GM18909 (cell line): Measurements from ENCODE around the gene UPP1.

Experiments
- ATAC-seq: cut with Tn5 transposase; IDR thresholded peaks from one replicate; pipeline ENCODE4 v1.9.1; 2021; ENCODE audit warnings: mild to moderate bottlenecking; ENCODE audit not compliant: unreplicated experiment, poor library complexity

The UPP1 gene

DNA sequence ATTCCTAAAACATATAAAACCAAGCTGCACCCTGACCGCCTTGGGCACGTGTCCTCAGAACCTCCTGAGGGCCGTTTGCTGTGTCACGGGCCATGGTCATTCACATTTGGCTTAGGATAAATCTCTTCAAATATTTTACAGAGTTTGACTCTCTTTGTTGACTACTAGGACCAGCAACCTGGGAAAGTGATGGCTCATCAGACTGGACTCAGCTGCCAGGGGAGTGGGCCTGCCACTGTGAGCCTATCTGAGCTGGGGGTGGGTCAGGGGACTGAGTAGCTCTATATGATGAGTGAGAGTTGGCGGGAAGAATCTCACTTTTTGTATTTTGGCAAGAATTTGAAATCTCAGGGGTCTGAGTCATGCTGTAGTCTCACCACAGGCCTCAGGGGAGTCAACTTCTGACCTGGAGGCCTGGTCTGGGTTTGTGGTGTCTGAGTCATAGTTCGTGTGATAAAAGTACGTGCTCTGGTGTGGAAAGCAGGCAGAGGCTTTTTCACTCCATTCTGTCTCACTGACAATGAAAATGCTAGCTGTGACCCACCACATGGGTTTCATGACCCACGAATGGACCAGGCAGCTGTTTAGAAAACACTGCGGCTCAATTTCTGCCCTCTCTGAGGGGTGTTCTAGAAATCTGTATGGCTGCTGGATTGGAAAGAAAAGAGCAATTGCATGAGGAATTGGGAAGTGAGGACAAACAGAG lies 4.2 kb upstream of the UPP1 start:
- peak; percentile 69 for ATAC-seq

DNA sequence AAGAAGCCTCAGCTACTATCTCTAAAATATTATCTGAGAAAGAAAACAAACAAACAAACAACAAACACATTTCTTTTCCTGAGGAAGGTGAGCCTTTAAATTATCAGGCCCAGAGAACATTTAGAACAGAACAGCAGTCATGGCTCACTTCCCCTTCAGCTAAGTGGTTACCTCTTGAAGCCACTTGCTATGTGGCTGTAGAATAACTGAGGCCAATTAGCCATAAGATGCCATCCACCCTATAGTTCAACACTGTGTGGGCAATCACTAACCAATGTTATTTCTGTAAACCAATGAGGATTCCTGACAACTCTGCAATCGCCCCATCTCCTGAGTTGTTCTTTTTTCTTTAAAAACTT lies 3.7 kb upstream of the UPP1 start:
- peak; percentile 15 for ATAC-seq

DNA sequence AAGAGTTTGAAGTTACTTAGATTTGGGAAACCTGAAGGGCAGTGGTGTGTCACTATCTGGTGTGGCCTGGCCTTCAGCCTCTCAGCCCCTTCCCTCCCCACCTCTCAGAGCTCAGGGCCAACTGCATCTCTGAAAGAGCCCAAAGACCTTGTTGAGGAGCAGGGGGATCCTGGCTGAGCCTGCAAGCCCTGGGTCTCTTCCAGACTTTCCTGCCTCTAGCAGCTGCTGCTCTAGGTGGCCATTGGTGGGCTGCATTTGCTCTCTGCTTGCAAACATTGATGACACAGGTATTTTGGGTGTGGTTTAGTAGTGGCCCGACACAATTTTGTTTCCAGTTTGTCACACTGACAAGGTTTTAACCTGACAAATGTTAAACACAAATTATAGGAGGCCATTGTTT lies 3.1 kb upstream of the UPP1 start:
- ATAC-seq, result no peak

DNA sequence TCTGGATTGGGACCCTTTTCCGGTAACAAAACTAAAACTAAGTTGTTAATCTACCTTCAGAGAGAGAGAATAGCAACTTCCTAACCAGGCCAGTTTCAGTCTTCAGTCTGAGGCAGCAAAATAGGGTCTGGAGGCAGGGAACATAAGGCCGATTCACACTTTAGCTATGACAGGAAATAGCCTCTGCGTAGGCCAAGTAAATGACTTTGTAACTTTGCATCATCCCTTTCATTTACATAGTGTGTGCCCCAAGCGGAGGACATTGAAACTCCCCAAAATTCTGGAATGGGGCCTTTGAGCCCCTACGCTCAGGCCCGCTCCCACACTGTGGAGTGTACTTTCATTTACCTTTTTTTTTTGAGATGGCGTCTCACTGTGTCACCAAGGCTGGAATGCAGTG lies 1.7 kb upstream of the UPP1 start:
- peak; percentile 19 for ATAC-seq

DNA sequence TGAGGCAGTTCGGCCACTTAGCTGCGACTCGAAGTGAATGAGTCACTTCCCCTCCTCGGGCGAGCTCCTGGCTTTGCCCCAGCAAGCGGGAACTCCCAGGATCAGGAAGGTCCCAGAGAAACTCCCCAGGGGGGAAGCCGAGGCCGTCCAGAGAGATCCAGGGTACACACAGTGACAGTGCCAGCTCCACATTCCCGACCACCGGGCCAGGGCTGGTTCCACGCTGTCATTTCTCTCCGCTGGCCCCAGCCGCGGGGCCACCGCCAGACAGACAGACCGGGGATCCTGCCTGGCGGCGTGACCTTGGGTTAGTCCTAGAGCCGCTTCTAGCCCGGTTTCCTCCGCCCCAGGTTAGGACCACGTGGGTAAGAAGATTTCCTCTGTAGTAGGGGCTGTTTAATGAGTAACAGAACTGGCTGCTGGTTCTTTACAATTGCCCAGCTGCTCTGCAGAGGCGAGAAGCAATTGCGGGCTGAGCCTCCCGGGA lies 463 bp upstream of the UPP1 start:
- peak; percentile 67 for ATAC-seq

DNA sequence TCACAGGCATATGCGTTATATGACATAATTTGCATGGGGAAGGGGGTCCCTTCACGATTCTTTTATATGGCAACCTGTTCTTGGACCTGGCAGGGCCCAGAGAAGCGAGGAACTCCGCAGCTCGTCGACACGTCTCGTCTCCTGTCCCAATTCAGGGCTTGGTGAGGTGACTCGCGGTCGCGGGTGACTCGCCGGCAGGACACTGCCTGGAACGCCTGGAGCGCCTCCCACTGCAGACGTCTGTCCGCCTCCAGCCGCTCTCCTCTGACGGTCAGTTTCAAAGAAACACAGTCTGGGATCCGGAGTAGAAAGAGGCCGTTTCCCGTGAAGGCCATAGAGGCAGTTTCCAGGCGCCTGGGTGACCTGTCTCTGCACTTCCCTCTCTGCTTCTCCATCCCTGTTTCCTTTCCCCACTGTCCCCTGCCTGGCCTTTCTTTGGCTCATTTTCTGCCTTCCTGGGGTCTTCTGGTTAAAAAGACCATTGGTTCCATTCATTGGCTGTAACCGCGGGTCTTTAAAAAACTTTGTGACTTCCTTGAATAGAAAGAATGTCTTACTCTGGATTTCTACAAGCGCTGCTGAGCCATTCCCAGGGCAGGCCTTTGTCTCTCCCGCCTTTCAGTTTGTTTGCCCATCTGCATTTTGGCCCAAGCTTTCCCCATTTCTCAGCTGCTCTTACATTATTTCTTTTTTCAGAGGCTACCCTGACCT lies 1.2 kb downstream of the UPP1 start:
- no peak for ATAC-seq

DNA sequence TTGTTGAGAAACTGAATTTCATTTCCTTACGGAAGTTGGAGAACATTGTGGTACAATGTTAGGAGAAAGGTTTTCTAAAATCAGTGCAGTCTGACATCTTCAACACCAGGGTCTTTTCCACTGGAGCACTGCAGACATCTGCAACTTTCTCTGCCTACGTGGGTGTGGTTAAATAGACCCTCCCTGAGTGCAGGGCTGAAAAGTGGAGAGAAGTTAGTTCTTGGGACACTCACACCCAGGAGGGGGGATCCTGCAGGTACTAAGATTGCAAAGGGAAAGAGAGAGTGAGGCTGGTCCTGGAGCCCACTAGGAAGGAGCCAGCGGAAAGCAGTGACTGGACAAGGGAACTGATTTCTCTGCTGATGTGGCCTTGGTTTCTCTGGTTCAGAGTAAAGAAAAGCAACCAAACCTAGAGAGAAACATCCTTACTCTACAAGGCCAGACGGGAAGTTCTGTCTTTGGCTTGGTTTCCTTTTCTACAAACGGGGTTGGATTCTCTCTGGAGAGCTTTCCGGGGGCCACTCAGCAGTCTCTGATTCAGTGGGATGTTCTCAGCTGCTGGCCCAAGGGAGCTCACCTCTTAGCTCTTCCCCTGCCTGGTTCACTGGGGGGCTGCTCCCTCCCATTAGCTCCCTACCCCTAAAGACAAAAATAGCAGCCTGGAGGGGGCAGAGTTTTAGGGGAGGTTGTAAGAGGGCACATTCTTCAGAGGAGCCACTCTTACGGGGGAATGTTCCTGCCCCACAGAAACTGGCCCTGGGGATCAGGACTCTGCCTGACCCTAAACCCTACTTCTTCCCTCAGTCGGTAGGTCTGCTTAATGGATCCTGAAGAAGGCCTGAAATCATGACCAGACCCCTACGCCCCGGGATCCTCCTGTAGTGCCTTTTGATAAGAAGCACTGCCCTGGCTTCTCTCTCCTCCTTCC lies 2.7 kb downstream of the UPP1 start:
- ATAC-seq, result no peak

DNA sequence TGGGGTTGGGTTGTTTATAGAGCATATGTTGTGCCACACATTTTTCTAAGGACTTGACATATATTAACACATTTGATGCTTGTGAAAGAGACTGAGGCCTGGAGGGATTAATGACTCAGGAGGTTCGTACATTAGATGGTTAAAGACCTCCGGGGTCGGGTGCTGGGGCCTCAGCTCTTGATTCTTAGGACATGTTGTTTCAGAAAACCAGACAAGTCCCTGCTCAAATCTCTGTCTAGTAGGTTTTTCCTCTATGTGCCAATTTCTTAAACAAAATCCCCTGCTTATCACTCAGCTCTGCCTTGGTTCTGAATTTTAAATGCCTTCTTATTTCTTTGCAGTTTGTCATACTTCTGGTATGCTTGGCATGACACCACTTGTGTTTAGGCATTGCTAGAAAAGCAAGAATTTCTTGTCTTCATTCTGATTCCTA lies 5.8 kb downstream of the UPP1 start:
- no peak for ATAC-seq

DNA sequence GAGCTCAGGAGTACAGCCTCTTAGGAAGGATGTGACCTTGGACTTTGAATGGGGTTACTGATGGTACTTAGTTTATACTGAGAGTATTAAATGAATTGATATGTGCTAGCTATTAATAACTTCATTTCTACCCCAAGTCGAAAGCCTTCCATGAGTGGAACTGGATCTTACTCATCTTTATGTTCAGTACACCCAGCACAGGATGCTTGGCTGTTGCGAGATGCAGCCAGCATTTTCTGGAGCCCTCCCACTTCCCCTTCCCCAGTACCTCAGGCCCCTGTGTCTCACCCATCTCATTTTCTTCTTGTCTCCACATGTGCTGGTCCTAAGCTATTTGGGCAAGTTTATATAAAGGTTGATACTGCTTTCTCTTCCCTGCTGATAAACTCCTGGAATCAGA lies 7.2 kb downstream of the UPP1 start:
- ATAC-seq, result no peak

DNA sequence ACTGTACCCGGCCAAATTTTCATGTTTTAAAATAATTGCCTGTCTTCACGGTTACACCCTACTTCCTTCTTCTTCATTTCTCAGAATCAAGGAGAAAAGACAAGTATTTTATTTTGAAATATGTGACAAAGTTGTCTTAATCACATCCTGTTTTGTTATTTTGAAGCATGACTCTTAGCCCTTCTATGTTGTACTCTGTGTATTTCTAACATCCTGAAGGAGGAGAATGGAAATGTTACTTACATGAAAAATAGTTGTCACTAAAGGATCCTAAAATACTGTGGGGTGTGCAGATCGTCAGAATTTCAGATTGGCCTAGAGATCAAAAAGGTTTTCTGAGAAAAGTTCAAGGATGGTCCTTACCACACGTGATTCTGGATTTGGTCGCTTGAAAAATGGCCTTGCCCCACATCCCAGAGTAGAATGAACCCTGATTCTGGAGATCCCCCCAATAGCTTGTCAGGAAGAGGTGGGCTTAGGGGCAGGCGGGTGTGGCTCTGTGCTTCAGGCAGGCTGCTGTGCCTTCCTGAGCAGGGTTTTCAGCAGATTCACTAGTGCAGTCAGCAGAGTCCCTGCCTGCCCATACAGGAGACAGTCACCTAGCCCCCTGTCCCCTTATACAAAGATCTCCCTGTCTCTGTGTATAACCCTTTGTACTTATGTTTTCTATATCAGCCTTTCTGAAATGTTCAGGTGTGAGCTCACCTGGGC lies 8.6 kb downstream of the UPP1 start:
- no peak for ATAC-seq

DNA sequence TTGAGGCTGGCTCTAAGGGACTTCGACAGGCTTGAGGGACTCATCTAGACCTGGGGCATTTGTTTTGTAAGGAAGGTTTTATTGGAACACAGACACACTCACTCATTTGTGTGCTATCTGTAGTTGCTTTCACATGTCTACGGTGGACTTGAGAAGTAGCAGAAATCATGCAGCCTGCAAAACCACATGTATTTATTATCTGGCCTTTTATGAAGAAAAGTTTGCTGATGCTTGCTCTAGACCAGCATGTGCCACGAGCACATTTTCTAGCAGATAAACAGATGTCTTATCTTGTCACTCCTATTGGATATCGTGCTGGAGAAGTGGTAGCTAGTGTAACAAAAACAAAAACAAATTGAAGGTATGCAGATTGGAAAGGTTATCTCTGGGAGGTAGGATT lies 9.8 kb downstream of the UPP1 start:
- no peak for ATAC-seq

DNA sequence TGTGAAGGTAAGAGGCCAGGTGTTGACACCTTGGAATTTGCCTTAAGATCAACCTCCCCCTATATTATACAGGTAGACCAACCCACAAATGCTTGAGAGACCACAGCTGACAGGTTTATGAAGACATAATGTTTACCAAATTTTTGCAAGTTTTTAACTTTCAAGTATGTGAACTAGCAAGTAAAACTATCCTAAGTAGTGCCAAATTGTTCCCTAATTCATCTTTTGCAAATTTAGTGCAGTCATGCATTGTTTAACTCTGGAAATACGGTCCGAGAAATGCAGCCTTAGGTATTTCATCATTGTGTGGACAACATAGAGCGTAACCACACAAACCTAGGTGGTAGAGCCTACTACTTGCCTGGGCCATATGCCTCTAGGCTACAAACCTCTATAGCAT lies 10.7 kb downstream of the UPP1 start:
- no peak for ATAC-seq

DNA sequence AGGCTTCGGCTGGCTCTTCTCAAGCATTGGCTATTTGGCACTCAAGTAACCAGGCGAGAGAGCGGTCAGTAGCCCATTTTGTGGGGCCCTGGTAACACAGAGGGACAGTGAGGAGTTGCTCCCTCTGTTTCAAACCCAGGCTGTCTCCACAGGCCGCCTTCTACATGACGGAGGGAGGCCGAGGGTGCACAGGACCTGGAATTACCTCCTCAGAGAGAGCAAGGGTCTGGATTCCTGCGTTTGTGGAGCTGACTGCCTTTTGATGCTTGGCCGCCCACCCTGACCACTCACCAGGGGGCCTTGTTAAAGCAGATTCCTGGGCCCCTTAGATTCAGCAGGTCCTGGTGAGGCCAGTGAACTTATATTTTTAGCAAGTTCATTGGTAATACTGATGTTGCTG lies 12.3 kb downstream of the UPP1 start:
- ATAC-seq, result no peak

DNA sequence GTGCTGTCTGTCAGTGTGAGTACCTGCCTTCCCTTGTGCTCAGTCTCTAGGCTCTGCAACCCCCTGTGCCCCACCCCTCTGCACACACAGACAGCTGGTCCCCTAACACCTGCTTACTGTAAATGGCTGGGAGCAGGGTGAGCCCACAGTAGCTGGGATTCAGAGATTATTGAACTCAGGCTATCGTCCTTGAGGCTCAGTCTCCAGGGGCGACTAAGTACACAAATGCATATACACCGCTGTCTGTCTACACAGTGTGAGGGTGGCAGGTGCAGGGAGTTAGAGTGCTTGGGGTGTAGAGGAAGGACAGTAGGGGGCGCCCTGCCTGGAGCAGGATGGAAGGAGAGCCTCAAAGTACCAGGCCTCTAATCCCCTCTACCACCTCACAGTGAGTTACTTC lies 12.9 kb downstream of the UPP1 start:
- no peak for ATAC-seq

DNA sequence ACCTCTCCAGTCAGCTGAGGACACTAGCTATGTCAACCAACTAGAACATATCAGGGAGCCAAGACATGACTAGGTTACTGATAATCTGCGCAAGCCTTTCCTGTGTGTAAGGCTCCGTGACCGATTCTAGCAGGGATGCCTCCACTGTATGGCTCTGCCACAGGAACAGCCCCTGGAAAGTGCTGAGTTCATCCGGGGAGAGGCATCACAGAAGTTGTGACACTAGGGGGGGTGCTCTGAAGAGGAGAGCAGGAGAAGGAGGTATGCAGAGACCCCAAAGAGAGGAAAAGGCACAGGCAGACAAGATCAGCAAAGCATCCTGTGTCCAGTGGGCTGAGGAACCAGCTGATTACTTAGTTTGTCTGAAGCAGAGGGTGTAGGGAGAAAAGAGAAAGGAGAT lies 13.5 kb downstream of the UPP1 start:
- no peak for ATAC-seq

DNA sequence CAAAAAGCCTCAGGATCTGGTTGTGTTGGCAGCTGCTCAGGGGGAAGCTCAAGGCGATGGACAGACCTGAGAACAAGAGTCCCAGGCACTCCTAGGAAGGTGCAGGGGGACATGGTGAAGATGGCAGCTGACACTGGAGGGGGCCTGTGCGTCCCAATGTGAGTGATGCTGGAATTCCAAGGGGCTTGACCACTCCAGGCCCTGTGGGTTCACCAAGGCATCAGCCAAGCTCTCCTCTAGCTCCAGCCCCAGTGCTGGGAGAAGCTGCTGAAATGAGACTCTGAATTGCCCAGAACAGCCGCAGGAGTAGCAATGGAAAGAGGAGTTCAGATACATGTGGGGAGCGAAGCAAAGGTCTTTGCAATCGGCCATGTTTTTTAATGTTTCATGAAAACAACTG lies 16.0 kb downstream of the UPP1 start:
- ATAC-seq, result no peak

DNA sequence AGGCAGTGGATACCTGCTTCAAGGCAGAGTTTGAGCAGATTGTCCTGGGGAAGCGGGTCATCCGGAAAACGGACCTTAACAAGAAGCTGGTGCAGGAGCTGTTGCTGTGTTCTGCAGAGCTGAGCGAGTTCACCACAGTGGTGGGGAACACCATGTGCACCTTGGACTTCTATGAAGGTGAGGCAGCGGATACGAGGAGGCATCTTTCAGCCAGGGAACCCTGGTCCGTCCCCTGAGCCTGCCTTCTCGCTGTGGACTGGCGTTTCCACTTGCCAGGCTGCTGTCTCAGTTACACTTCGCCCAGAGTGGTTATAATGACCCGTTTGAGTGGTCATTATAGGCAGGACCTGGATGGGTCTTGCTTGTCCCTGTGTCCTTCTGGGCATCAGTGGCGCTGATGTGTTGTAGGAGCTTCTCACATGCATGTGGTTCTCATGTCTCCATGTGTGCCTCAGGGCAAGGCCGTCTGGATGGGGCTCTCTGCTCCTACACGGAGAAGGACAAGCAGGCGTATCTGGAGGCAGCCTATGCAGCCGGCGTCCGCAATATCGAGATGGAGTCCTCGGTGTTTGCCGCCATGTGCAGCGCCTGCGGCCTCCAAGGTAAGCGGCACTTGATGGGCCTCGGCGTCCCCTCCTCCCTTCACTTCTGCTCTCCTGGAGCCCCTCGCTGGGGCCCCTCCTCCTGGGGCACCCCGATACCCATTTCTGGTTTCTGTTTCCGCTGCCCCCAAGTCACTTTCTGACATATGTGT lies 18.0 kb downstream of the UPP1 start:
- ATAC-seq, result no peak

DNA sequence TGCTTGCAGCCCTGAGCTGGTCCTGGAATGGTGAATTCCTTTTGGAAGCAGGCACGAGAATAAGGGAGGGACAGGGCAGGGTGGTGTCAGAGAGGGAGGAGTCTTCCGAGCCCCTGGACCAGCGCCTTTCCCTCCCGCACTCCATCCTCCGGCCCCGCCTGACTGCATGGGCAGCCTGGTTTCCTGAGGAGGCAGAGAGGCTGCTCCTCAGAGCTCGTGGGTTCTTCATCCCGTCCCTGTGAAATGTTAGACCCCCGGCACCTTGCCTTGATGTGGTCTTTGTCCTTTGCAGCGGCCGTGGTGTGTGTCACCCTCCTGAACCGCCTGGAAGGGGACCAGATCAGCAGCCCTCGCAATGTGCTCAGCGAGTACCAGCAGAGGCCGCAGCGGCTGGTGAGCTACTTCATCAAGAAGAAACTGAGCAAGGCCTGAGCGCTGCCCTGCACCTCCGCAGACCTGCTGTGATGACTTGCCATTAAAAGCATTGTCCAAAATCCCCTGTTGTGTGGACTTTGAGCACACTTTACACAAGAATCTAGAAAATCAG lies 18.9 kb downstream of the UPP1 start:
- no peak for ATAC-seq
